Activated CD8-positive, alpha-beta memory T cell treated with anti-CD3 and anti-CD28 coated beads, Interleukin-2, amount 50 U/mL, for 48 hours (primary cell): ENCODE data around the gene KIF1A.

Source experiments
- DNase-seq: peaks from one replicate; pipeline ENCODE4 v3.0.0-alpha.2; 2020

Gene KIF1A

DNA sequence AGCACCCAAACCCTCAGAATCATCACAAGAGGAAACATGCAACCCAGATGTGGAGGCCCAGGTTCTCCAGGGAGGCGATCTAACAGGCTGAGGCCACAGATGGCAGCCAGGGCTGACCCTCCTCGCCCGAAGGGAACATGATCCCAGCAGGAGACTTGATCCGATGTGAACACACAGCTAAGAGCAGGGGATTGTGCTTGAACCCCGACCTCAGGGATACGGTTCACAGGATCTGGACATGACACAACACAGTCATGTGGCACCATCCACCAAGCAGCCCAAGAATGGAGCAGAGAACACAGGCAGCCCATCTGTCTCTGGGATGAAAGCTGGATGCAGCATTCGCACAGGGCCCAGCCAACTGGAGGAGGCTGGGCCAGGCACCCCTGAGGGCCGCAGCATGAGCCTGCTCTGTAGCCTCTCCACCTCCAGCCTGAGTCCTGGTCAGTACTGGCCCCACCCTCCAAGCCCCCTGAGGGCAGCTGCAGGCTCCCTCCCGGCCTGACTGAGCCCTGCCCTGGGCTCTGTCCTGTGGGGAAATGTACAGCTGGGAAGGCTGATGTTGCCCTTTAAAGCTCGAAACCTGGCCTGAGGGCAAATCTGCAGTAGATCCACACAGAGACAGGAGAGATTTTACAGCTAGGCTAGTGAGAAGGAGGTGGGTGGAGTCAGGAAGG, 89.4 kb downstream of the KIF1A start:
- no peak for DNase-seq

DNA sequence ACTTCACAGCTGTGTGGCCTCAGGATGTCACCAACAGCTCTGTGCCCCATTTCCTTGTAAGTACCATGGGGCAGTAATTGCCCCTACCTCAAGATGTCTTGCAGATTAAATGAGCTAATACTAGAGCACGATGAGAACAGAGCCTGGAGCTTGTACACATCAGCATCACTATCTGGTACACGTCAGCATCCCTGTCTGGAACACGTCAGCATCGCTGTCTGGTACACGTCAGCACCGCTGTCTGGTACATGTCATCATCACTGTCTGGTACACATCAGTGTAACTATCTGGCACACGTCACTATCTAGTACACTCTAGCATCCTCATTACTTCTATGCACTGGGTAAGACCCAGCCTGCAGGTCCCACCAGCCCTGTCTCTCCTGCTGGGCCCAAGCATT, 91.2 kb downstream of the KIF1A start:
- no peak for DNase-seq

DNA sequence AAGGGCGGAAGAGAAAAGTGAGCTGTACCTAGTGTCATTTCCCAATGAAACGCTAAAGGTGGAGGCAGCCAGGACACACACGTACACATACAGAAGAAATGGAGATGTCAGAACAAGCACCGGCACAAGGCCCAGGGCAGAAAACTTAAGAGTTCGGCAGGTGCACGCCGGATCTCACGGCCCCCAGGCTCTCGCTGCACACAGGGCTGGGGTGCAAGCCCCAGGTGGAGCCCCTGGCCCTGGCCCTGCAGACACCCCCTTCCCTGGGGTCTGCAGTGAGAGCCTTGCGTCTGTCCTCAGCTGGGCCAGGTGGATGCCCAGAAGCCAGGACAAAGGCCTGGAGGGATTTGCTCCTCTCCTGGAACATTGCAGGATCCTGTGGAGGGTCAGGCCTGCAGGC, 91.7 kb downstream of the KIF1A start:
- DNase-seq: no peak

DNA sequence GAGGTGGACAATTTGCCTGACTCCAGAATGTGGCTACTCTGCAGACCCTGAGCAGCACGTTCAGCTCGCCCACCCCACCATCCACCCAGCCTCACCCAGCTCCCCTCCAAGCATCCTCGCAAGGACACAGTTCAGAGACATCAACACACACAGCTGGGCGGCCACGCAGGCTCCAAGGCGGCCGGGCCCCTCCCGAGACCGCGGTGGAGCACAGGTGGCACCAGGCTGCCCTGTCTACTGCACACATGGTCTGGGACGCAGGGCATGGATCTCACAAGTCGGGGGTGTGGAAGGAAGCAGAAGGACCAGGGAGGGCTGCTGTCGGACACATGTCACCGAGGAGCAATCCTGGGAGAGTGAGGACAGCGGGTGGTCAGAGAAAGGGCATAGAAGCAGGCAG, 92.1 kb downstream of the KIF1A start:
- no peak for DNase-seq

DNA sequence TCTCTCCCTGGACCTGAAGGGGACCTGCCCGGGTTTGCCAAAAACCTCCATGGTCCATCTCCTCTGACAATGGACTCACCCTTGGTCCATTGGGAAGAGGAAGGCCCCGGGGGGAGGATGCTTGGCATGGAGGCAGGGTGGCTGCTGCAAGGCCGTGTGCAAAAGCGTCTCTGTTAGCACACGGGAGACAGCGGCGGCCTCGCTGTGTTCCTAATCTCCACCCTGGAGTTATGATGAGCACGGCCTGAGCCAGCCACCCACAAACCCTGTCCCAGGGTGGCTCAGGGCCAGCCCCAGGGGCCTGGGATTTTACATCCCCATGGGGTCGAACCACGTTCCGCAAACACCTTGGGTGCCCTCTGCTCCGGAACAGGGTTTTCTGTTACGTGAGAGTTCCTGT, 92.6 kb downstream of the KIF1A start:
- no peak for DNase-seq

DNA sequence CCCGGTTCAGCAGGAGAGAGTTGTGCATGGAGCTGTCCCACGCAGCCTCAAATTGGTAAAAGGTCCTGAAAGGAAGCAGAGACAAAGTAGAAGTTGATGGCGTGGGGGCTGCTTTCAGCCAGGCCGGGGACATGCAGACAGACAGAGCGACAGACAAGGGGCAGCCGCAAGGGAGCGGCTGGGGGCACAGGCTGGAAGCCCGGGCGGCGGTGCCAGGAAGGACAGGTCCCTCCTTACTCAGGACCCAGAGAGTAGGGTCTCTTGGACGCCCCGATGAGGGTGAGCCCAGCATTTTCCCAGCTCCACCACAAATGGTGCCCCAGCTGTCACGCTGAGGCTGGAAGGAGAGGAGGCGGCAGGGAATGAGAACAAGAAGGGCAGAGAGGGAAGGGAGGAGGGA, 93.1 kb downstream of the KIF1A start:
- DNase-seq: no peak

DNA sequence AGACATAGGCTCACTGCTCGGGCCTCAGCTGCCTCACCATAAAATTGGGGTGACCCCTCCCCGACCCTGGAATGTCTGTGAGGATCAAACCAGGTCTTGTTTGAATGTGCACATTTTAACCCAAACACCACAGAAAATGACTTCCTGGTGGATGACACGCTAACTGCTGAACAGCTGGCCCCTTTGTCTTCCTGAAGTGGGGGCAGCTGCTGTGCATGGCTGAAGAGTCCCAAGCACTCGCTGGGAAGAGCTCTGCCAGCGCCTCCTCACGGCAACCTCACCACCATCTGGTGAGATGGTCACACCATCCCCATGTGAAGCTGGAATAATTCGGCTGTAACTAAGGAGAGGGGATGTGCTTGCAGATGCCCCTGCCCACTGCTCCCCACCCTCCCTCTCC, 94.3 kb downstream of the KIF1A start:
- DNase-seq: no peak

DNA sequence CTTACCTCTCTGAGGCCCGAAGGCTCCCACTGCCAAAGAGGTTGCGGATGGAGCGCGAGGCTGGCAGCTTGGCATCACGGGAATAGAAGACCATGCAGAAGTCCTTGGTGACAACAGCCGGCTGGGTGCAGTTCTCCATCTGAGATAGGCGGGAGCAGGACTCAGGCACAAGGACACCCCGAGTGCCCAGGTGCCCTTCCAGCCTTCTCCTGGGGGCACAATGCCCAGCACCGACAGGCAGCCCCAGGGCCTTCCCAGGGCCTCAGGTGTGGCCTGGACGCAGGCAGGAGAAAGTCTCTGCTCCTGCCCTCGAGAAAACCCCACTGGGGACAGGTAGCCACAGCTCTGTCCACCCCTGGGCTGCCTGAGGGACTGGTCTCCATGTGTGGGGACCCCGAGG, 94.8 kb downstream of the KIF1A start:
- no peak for DNase-seq

DNA sequence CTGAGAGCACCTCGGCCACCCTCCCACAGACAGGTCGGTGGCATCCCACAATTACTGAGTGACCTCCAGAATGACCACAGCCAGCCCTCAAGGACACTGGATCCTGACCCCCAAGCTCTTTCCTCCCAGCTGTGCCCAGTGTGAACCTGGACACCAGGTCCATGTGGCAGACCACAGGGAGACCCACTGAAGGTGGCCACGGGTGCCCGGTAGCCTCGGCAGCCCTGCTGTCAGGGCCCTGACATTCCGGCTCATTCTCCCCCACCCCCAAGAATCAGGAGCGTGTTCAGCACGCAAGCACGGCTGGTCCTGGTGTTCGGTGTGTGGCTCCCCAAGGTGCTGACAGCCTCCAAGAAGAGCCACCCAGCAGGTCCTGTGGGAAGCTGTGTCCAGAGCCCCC, 95.6 kb downstream of the KIF1A start:
- no peak for DNase-seq

DNA sequence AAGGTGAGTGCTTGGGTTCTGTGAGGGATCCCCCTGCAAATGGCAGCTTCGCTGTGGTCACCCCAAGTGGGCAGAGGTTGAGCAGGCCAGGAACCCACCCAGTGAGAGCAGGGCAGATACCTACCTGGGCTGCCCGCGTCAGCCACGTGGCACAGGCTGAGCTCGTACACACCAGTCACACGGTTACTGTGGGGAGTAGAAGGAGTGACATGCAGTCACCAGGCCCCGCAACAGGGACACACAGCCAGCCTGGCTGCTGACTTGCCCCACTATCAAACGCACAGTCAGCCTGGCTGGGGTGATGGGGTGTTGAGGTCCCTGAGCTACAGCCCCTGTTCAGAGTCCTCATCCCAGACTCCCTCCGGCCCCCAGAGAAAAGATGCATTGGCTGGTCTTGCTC, 96.2 kb downstream of the KIF1A start:
- DNase-seq: no peak

DNA sequence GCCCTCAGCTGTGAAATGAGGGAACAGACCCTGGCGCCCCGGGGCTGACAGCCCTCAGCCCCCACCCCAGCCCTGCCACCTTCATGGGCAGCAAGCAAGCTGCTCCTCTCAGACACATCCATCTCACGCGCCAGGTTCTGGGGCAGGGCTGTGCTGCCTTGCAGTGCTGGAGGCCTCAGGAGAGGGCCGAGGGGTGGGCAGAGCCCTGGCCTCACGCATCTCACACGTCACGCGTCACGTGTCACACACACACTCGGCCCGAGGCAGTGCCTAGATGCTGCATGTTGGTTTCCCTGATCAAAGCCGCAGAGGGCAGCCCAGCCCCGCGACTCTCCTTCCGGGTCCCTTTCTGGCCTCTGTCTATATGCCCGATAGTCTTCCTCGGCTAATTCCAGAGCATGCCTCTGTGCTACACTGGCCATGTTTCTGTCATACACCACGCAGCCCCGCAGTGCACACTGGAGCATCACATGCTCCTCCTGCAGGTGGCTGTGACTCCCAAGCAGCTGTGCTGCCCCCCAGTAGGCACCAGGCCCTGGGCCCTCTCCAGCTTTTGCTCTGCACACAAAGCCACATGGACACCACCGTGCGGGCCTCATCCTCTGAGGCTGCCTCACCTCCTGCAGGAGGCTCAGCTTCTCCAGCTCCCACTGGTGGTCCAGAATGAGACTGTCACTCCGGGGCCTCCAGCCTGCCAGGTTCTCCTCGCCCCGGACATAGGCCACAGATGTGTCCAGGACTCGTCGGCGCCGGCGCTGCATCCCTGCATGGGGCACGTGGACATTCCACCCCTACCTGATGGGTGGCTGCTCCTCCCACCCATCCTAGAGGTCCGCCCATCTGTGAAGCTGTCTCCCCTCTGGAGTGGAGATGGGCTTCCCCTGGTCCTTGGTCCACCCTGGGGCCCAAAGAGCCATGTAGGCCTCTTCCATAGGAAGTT, 97.0 kb downstream of the KIF1A start:
- no peak for DNase-seq

DNA sequence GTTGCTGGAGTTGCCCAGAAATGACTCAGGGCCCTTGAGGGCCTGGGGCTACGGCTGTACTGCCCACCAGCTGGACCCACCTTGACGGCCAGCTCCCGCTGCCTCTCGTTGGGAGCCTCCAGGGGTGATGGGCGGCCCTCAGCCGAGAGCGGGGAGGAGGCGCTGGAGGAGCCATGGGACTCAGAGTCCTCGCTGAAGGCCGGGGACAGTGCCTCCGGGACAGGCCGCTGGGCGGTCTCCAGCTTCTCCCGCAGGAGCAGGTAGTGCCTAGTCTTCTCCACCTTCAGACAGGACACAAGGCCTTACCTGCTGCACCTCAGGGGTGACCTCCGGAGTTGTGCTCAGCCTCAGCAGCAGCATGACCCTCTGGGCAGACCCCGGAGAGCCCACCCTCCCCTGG, 97.6 kb downstream of the KIF1A start:
- DNase-seq: no peak

DNA sequence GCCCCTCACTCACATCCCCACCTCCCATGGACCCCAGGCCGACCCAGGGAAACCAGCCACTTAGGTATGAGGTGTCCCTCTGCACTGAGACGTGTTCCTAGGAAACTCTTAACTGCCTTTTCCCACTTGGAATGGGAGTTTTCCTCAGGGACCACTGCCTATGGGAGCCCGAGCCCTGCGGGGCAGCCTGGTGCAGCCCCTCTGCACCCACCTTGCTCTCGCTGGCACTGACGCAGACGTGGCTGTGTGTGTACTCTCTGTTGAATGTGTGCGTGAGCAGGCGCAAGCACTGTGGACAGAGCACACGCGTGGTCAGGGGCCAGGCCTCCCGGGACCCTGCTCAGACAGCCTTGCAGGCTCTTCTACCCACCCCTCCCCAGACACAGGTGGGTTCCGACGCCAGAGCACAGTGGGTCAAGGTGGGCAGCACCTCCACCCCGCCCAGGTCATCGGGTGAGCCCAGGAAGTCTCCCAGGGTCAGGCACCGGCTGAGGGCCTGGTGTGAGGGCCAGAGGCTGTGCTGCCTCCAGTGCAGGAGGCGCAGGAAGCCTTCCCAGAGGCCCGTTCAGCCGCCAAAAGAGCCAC, 98.3 kb downstream of the KIF1A start:
- no peak for DNase-seq

DNA sequence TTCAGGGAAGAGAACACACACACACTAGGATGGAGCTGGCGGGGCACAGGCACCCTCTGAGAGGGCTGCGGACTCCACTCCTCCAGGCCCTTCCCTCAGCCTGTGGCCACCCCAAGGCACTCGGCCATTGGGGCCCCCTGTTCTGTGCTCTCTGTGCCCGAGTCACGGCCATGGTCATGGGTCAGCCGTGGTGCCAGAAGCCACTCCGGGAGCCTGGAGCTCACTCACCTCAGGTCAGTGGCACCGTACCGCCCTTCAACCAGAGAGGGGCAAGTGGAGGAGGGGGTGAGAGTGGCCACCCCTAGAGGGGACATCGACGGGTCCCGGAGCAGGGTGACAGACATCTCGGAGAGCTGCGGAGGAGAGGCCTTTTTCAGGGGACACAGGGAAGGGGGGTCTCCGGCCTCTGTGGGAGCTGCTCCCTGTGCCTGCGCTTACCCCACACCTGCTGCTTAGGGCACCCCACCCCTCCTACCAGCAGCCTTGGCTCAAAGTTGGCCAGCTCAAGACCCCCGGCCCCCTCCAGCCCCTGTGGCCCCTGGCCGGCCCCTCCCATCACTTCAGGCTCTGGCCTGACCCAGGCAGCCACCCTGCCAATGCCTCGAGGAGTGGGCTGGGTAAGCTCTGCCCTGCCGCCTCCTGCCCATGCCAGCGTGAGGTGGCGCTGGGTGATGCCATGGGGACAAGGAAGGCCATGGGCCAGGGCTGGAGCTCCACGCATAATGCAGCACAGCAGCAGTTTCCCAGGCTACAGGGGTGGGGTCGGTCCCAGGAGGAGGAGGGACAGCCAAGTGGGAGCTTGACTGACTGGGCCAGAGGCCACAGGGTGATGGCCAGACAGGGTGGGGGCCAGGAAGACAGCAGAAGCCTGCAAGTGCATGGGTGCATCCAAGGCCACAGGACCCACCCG, 99.1 kb downstream of the KIF1A start:
- no peak for DNase-seq

DNA sequence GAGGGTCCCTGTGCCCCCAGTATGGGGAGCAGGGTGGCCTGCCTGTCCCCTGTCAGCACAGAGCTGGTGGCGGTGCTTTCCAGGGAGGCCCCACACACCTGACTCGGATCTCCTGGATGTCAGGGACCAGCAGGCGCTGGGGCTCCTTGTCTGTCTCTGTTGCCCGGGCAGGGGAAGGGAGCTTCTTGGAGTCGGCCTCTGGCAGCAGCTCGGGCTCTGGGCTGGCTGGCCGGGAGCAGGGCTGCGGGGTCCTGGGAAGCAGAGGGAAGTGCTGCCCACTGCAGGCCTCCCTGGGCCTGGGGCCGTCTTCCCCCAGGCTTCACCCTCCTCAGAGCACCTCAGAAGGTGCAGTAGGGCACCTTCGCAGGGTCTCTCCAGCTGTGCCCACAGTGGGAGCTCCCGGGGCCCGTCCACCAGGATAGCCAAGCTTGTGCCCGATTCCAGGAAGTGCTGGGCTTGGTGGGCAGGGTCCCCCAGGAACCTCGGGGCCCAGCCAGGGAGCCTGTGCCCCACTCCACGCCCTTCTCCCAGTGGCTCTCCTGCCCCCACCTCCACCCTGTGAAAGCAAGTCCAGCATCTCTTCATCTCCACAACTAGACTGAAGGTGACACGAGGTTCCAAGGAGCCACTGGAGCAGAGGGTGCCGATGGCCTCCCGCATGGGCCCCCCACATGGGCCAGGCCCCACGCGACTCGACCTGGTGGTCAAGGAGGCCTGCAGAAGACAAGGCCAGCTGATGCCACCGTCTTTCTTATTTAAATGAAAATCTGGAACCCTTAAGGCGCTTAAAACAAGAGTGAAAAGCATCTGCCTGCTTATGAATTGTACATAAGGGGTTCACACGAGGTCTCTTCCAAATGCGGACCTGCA, 100.1 kb downstream of the KIF1A start:
- DNase-seq: no peak

DNA sequence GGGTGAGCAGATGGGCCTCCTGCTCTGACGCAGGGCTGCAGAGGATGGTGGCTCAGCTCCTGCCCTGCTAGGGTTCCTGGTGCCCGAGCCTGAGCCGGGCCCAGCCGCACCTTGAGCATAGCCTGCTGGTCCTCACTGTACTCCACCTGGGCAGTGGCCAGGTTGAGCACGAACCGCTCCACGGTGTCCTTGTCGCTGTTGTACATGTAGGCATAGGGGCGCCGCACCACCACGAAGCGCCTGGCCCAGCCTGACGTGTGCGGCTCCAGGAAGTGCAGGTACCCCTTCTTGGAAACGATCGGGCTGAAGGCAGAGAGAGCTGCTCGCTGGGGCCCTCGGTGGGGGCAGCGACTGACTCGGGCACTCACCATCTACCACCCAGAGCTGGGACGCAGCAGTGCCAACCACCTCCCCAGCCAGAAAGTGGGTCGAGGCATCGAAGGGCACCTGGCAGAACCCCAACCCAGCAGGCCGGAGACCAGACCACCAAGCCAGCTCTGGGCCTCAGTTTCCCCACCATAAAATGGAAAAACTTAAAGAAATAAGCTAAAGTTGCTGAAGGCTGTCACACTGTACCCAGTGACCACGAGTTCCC, 101.0 kb downstream of the KIF1A start:
- no peak for DNase-seq

DNA sequence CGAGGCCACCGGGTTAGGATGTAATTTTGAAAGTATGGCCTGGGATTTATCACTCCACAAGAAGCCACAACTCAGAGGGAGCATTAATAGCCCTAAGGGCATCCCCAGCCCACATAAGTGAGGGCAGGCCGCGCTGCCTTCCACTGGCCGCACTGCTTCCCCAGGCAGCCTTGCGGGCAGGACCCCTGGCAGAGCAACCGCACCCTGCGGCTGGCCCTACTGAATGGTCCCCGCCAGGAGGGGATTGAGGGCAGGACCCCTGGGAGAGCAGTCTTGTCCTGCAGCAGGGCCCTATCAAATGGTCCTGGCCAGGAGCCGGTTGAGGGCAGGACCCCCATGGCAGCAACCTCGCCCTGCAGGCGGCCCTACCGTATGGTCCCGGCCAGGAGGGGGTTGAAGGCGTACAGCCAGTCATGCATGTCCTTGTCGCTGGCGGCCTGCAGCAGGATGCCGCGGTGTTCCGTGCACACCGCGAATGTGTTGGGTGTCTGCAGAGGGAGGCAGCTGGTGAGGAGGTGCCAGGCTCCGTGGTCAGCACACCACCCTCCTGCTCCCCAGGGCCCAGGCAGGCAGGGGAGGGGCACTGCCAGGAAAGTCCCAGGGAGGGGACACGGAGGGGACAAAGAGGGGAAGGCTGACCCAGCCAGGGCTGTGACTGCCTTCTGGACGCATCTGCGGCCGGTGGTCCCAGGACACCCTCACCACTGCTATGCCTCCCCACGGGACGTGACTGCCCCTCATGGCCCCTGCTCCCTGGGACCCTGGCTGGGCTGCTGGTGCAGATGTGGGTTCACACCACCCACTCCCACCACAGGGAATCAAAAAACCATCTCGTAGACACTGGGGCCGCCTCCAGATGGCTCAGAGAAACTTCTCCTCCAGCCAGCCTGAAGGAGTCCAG, 102.1 kb downstream of the KIF1A start:
- no peak for DNase-seq

DNA sequence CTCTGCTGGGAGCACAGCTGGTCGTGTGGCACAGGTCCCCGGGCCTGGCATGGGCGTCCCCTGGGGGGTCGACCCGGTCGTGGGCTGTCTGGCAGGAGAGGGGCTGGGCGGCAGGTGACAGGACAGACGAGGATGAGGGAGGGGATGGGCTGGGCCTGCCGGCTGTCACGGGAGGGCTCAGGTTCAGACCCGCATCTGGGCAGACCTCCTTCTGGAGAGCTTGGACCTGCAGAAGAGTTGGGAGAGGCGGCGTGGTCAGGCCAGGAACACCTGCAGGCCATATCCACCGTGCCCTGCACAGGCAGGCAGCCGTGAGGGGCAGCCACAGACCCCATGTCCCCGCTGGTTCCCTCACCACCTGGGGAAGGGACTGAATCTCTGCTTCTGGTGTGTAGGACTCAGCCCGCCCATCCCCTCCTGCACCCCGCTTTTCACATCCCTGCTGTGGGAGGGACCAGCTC, 102.8 kb downstream of the KIF1A start:
- no peak for DNase-seq

DNA sequence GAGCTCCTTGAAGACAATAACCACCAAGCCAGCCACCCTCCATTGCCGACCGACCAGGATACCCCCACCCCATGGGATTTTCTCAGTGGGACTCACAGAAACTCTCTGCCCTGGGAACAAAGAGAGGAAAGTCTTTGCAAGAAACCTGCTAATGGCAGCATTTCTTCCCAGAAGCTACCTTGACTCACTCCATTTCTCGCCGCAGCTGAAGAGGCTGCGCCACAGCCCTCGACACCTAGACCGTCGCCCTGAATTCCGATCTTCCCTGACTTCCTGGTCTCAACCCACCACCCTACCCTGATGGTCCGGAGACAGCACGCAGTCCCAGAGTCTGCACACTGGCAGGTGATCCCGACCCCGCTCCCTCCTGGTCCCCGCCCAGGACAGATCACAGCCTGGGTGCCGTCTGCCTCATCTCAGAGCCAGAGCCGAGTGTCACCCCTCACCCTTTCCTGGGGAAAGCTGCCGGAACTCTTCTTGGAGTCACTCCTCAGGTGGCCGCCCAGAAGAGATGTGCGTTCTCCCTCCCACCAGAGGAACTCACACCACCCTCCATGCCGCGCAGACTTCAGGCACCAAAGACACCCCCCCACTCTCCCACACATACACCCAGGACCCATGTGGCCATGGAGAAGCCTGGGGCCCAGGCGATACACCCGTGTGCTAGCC, 103.8 kb downstream of the KIF1A start:
- no peak for DNase-seq
